Measurements from ENCODE around the gene LDLR.

- TF ChIP-seq CTCF (conservative IDR thresholded peaks at IDR 0.05; ENCODE audit: low read depth, low read length) (no peak), FOS (IDR thresholded peaks at IDR 0.05; ENCODE audit: low read depth, low read length) (no peak), RFX5 (IDR thresholded peaks at IDR 0.05; ENCODE audit: low read depth, low read length) (no peak), MAFK (IDR thresholded peaks at IDR 0.05; ENCODE audit: low read depth, low read length) (no peak), RAD21 (IDR thresholded peaks at IDR 0.05; ENCODE audit: low read length) (no peak), MAZ (IDR thresholded peaks at IDR 0.05; ENCODE audit: borderline replicate concordance, low read depth, low read length) (no peak), MXI1 (IDR thresholded peaks at IDR 0.05; ENCODE audit: borderline replicate concordance, low read depth, low read length) (no peak), CEBPB (IDR thresholded peaks at IDR 0.05; ENCODE audit: low read depth, low read length) (no peak), POLR2A (IDR thresholded peaks at IDR 0.05; ENCODE audit: low read depth, low read length) (no peak), RCOR1 (IDR thresholded peaks at IDR 0.05; ENCODE audit: insufficient replicate concordance, low read length) (no peak), BHLHE40 (IDR thresholded peaks at IDR 0.05; ENCODE audit: low read depth, low read length) (no peak)
Observed at GRCh38 chr19:11094520-11094894, 5.2 kb downstream of the LDLR start.
